Hematopoietic multipotent progenitor cell treated with erythropoietin and hydrocortisone succinate and interleukin-3 and kit ligand, for 17 days (in vitro differentiated cells): ENCODE results near the gene ANK3.

Experiments
- DNase-seq: peaks from one replicate; pipeline ENCODE4 v3.0.0-alpha.2; 2015; ENCODE audit warnings: low spot score

Gene ANK3

GRCh38 chr10:60277656-60278055, 112.0 kb downstream of the ANK3 start:
- DNase-seq, result no peak

GRCh38 chr10:60276232-60276631, 113.4 kb downstream of the ANK3 start:
- no peak for DNase-seq

GRCh38 chr10:60271319-60272040, 118.2 kb downstream of the ANK3 start:
- DNase-seq, result no peak

DNA sequence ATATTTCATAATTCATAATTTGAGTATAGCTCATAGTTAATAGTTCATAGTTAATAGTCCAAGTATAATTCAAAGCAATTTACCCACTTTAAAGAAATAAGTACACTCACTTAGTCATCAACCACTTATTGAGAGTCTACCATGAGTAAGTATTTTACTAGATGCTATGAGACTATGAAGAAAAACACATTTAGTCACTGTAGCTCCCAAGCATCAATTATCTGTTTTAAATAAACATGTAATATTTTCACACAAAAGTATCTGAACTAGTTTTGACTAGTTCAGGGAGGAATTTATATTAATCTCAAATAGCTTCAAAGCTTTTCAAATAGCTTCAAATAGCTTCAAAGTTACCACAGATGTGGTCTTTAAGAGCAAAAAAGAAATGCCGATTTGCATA, 119.2 kb downstream of the ANK3 start:
- DNase-seq, result no peak

DNA sequence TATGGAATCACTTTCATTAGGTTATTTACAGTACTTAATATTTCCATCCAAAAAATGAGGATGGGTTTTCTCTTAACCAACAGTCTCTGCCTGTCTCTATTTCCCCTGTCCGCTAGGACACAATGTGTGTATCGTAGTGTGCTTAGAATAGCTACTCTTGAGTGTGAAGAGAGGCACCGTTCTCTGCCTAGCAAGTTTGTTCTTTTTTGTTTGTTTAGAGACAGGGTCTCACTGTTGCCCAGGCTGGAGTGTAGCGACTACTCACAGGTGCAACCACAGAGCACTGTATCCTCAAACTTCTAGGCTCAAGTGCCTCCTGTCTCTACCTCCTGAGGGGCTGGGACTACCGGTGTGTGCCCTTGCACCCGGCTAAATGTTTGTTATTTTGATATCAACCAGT, 121.9 kb downstream of the ANK3 start:
- no peak for DNase-seq

GRCh38 chr10:60266513-60266912, 123.2 kb downstream of the ANK3 start:
- no peak for DNase-seq

GRCh38 chr10:60262647-60263126, 127.0 kb downstream of the ANK3 start:
- no peak for DNase-seq

- no peak for DNase-seq
Measured at GRCh38 chr10:60260321-60260720, 129.4 kb downstream of the ANK3 start.

- DNase-seq, result no peak
Measured at GRCh38 chr10:60258429-60258797, 131.3 kb downstream of the ANK3 start.

DNA sequence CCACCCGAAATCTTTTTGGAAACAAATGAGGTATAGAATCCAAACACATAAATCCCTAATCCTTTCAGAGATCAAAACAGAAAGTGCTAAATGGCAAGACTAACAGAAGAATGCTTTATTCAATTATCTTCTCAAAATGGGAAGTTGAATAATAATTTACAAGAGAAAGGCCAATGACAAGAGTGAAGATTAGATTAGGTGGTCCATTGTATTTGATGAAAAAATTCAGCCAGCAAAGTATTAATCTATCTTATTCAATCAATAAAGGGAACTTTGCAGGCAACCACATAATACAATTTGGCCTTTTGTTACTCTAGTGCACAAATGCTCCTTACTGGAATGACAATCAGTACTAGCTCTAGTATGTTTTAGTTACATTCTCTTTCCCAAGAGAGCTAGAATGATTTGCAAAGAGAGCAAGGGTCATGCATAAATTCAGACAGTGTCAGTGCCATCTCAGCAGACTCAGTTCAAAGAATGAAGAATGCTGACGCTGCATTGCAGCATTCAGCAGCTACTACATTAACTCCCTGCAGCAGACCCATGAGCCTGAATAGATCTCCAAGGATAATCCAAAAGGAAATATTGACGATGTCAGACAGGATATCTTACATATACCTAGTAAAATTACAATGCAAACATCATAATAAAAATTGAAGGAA, 131.8 kb downstream of the ANK3 start:
- DNase-seq, result no peak

- DNase-seq, result no peak
Measured at GRCh38 chr10:60254776-60255175, 134.9 kb downstream of the ANK3 start.

- DNase-seq, result no peak
Measured at GRCh38 chr10:60253484-60253883, 136.2 kb downstream of the ANK3 start.

DNA sequence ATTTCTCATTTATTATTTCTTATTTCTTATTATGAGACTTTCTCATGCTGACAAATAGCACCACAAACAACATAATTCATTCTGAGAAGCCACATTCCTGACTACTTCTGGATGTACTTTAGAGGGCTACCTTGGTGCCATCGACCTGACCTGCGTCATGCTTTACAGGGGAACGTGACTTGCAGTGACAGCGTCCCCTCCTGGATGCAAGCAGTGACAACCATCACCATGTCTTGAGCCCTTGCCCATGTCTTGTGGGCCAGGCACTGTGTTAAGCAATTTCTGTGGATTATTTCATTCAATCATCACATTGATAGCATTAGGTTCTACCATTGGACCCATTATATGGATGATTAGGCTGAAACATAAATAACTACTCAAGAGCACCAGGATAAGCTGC, 137.0 kb downstream of the ANK3 start:
- DNase-seq, result no peak

- DNase-seq, result no peak
Measured at GRCh38 chr10:60246382-60246781, 143.3 kb downstream of the ANK3 start.

DNA sequence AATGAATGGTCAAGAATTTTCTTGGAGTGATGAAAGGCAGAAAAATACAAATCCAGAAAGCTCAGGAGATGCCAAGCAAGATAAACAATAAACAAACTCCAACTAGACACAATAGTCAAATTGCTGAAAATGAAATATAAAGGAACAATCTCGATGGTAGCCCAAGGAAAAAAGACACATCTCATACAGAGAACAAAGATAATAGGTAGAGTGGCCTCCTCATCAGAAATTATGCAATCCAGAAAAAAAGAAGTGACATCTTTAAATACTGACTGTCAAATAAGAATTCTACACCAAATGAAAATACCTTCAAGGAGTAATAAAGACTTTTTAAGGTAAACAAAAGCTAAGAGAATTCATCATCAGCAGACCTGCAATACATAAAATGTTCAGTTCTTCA, 150.4 kb downstream of the ANK3 start:
- DNase-seq, result no peak

- no peak for DNase-seq
Measured at GRCh38 chr10:60238759-60239100, 150.9 kb downstream of the ANK3 start.

DNA sequence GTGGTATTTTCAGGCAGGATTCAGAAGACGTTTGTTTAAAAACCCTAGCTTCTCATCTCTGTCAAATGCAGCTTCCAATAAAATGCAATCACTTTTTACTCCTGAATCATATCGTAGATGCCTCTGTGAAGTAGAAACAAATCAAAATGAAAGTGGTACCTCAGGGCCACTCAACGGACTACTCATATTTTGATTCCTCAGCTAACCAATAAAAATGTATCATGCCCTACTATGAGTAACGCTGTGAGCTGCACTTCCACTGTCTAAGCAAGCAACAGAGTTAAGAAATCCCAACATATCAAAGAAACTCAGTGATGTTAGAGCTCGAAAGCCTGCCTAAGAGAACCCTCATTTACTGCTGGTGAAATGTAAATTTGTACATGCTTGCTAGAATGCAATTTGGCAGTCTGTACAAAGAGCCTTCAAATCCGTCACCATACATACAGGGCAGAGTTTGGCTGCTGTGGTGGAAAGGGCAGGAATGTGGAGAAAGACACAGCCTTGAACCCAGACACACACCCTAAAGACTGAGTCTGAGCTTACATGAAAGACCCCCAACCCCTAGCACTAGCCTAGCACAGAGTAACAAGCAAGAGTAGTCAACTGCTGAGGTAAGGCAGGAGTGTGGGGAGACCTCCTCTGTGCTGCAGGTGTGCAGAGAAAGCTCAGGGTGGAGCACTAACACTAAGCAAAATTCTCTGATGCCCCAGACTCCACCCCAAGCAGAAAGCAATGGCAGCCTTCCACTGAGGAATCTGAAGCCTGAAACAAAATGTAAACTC, 151.5 kb downstream of the ANK3 start:
- DNase-seq, result no peak

GRCh38 chr10:60236869-60237524, 152.7 kb downstream of the ANK3 start:
- DNase-seq, result no peak

- no peak for DNase-seq
Measured at GRCh38 chr10:60235001-60235400, 154.7 kb downstream of the ANK3 start.

DNA sequence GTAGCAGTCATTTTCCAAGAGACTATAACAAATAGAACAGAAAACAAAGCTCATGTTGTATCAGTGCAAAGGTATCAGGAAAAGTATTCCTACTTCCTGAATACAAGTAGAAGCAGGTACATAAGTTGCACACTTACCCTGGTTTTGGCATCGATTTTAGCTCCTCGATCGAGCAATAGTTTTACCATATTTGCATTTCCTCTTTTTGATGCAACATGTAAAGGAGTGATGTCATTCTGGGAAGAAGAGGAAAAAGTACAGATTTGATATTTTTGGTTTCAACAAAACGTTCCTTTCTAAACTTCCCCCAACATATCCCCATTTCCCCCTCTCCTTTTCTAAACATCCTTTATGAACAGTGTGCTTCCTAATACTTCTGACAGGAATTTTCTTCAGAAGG, 155.1 kb downstream of the ANK3 start:
- DNase-seq, result no peak

DNA sequence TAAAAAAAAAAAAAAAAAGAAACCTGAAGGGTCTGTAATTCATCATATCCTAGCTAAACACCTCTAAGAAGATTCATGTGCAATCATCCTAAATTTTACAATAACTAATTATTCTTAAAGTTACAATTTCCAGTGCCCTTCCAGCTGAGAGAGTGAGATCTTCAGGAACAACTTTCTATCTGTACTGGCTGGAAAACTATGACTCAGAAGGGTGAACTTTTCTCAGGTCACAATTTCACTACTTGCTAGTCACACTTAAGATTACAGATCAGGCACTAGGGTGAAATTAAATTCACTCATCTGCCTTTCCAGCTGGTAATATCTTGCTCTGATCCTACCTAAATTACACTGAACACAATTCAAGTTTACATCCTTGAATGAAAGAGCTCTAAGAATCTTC, 158.8 kb downstream of the ANK3 start:
- no peak for DNase-seq

- DNase-seq, result no peak
Measured at GRCh38 chr10:60224066-60224705, 165.5 kb downstream of the ANK3 start.
